ENCODE results near the gene RELN. TPM values are rescaled to one million over a fixed set of nuclear protein-coding genes. Genes with fewer than 3 reads are reported as not detected.

The RELN gene
- total and polyA plus RNA-seq, 2 donors (not counting 1 experiment from before 2014, with no cell fraction given) = not detected

GRCh38 chr7:103628742-103629141 lies 360.7 kb downstream of the RELN start:
- DNase-seq (no peak), ATAC-seq (ENCODE audit: low read depth) (no peak)
- Histone ChIP-seq H3K27ac (ENCODE audit: low read length in 2 of 2) (no peak overlapping the region), H3K27me3 (replicated peaks in 1 of 4; ENCODE audit: control extremely low read depth in 1 of 4, control insufficient read depth in 3 of 4, insufficient read depth in 4 of 4, low read length in 3 of 4) (no peaks in the 10 kb centered on the region), H3K4me3 (ENCODE audit: control extremely low read depth in 1 of 5, extremely low read depth in 1 of 5, insufficient read depth in 1 of 5, low read depth in 2 of 5, low read length in 4 of 5) (no peak overlapping the region), H4K20me1 (ENCODE audit: control insufficient read depth, insufficient read depth, low read length, poor library complexity, severe bottlenecking) (no peaks in the 10 kb centered on the region), H2AFZ (ENCODE audit: insufficient read depth, low read depth, low read length, poor library complexity, severe bottlenecking) (no peak overlapping the region), H3K4me1 (ENCODE audit: control insufficient read depth in 2 of 2, insufficient read depth in 2 of 2, low read length in 2 of 2) (no peaks in the 10 kb centered on the region), H3K4me2 (replicated peaks; ENCODE audit: low read depth, low read length, poor library complexity, severe bottlenecking) (no peak overlapping the region), H3K79me2 (ENCODE audit: control insufficient read depth, insufficient read depth, low read length) (no peaks in the 10 kb centered on the region), H3K9ac (ENCODE audit: low read length) (no peak overlapping the region), H3K9me3 (ENCODE audit: control extremely low read depth in 1 of 3, control insufficient read depth in 2 of 3, insufficient read depth in 1 of 3, low read length in 2 of 3) (no peaks in the 10 kb centered on the region), H3K36me3 (replicated peaks in 1 of 2; ENCODE audit: control extremely low read depth in 1 of 2, control insufficient read depth in 1 of 2, extremely low read depth in 1 of 2, insufficient read depth in 2 of 2, low read length in 1 of 2) (no peaks in the 10 kb centered on the region)
- WGBS (ENCODE audit: insufficient coverage) = 88% methylated on average over 2 of the region's 2 CpGs
- no peaks in the 10 kb centered on the region for H3K4me1 Mint-ChIP-seq
- no peaks in the 10 kb centered on the region for H3K9me3 Mint-ChIP-seq (ENCODE audit: insufficient read depth)
- no peak overlapping the region for H3K4me3 Mint-ChIP-seq
- H3K27me3 Mint-ChIP-seq = peaks cover 2% of the 10 kb centered on the region
- CTCF ChIA-PET = no interaction called here
- POLR2A ChIA-PET = no interaction called here
- TF ChIP-seq EZH2 (IDR thresholded peaks at IDR 0.05; ENCODE audit: borderline replicate concordance, insufficient read depth, low read depth, low read length, poor library complexity, severe bottlenecking) (no peak), CTCF (IDR thresholded peaks at IDR 0.05) (no peak)
- H3K27ac Mint-ChIP-seq = no peak overlapping the region
- intact Hi-C loops (cut with micrococcal nuclease) = no loop called here

- TF ChIP-seq EZH2 (IDR thresholded peaks at IDR 0.05; ENCODE audit: borderline replicate concordance, insufficient read depth, low read depth, low read length, poor library complexity, severe bottlenecking) (no peak), CTCF (IDR thresholded peaks at IDR 0.05) (no peak)
- Mint-ChIP-seq H3K27ac (no peak overlapping the region), H3K4me1 (no peaks in the 10 kb centered on the region), H3K4me3 (no peak overlapping the region), H3K9me3 (ENCODE audit: insufficient read depth) (no peaks in the 10 kb centered on the region), H3K27me3 (peaks cover 6% of the 10 kb centered on the region)
- no peak overlapping the region for H3K4me3 ChIP-seq (ENCODE audit: control extremely low read depth in 1 of 5, extremely low read depth in 1 of 5, insufficient read depth in 1 of 5, low read depth in 2 of 5, low read length in 4 of 5)
- no peak overlapping the region for H3K4me2 ChIP-seq (replicated peaks; ENCODE audit: low read depth, low read length, poor library complexity, severe bottlenecking)
- CTCF ChIA-PET = no interaction called here
- no peak overlapping the region for H3K27ac ChIP-seq (ENCODE audit: low read length in 2 of 2)
- no peak overlapping the region for H3K9ac ChIP-seq (ENCODE audit: low read length)
- no peak for ATAC-seq (ENCODE audit: low read depth)
- DNase-seq = no peak
- no peaks in the 10 kb centered on the region for H3K4me1 ChIP-seq (ENCODE audit: control insufficient read depth in 2 of 2, insufficient read depth in 2 of 2, low read length in 2 of 2)
- H3K27me3 ChIP-seq (replicated peaks in 1 of 4; ENCODE audit: control extremely low read depth in 1 of 4, control insufficient read depth in 3 of 4, insufficient read depth in 4 of 4, low read length in 3 of 4) = no peaks in the 10 kb centered on the region
- H2AFZ ChIP-seq (ENCODE audit: insufficient read depth, low read depth, low read length, poor library complexity, severe bottlenecking) = no peak overlapping the region
- H4K20me1 ChIP-seq (ENCODE audit: control insufficient read depth, insufficient read depth, low read length, poor library complexity, severe bottlenecking) = no peaks in the 10 kb centered on the region
- POLR2A ChIA-PET = no interaction called here
- WGBS (ENCODE audit: insufficient coverage) = no CpG with 5 or more reads among the region's 1 CpG
- no peaks in the 10 kb centered on the region for H3K36me3 ChIP-seq (replicated peaks in 1 of 2; ENCODE audit: control extremely low read depth in 1 of 2, control insufficient read depth in 1 of 2, extremely low read depth in 1 of 2, insufficient read depth in 2 of 2, low read length in 1 of 2)
- no peaks in the 10 kb centered on the region for H3K9me3 ChIP-seq (ENCODE audit: control extremely low read depth in 1 of 3, control insufficient read depth in 2 of 3, insufficient read depth in 1 of 3, low read length in 2 of 3)
- H3K79me2 ChIP-seq (ENCODE audit: control insufficient read depth, insufficient read depth, low read length) = no peaks in the 10 kb centered on the region
- intact Hi-C loops (cut with micrococcal nuclease) = no loop called here
These were observed 362.7 kb downstream of the RELN start for GRCh38 chr7:103626776-103627175.

Data from B cell (primary cell).